ENCODE data around the gene FADS2. TPM values are rescaled to one million over a fixed set of nuclear protein-coding genes. Genes with fewer than 3 reads are reported as not detected.

The FADS2 gene
- total RNA-seq, 4 donors from 2014 or later = 130 to 455 (median 327) TPM

GRCh38 chr11:61904539-61905048, 76.5 kb downstream of the FADS2 start:
- Histone ChIP-seq H3K4me3 (no peak overlapping the region), H3K4me1 (peaks cover 13% of the 10 kb centered on the region), H3K27me3 (no peaks in the 10 kb centered on the region), H3K9me3 (no peaks in the 10 kb centered on the region), H3K27ac (no peak overlapping the region), H3K36me3 (peaks cover 49% of the 10 kb centered on the region)
- TF ChIP-seq CTCF (IDR thresholded peaks at IDR 0.05) = no peak
- TF ChIP-seq EP300 (IDR thresholded peaks at IDR 0.05) = no peak
- no peak for TF ChIP-seq POLR2AphosphoS5 (IDR thresholded peaks at IDR 0.05)
- no peak for TF ChIP-seq POLR2A (IDR thresholded peaks at IDR 0.05)
- WGBS = 63% methylated on average over 18 of the region's 19 CpGs
- DNase-seq (ENCODE audit: low spot score in 2 of 2) = no peak

GRCh38 chr11:61905067-61905696, 77.1 kb downstream of the FADS2 start:
- H3K9me3 ChIP-seq = no peaks in the 10 kb centered on the region
- peaks cover 48% of the 10 kb centered on the region for H3K36me3 ChIP-seq
- no peak for DNase-seq (ENCODE audit: low spot score in 2 of 2)
- TF ChIP-seq EP300 (IDR thresholded peaks at IDR 0.05) = no peak
- TF ChIP-seq CTCF (IDR thresholded peaks at IDR 0.05) = no peak
- TF ChIP-seq POLR2A (IDR thresholded peaks at IDR 0.05) = no peak
- TF ChIP-seq POLR2AphosphoS5 (IDR thresholded peaks at IDR 0.05) = no peak
- 94% methylated on average over 11 of the region's 13 CpGs for WGBS
- no peak overlapping the region for H3K27ac ChIP-seq
- H3K4me1 ChIP-seq = peaks cover 13% of the 10 kb centered on the region
- no peak overlapping the region for H3K4me3 ChIP-seq
- no peaks in the 10 kb centered on the region for H3K27me3 ChIP-seq

- Histone ChIP-seq H3K27me3 (no peaks in the 10 kb centered on the region), H3K27ac (no peak overlapping the region), H3K4me1 (peaks cover 18% of the 10 kb centered on the region), H3K36me3 (peaks cover 43% of the 10 kb centered on the region), H3K9me3 (no peaks in the 10 kb centered on the region), H3K4me3 (no peak overlapping the region)
- TF ChIP-seq POLR2AphosphoS5 (IDR thresholded peaks at IDR 0.05) = no peak
- no peak for TF ChIP-seq EP300 (IDR thresholded peaks at IDR 0.05)
- TF ChIP-seq POLR2A (IDR thresholded peaks at IDR 0.05) = no peak
- no peak for TF ChIP-seq CTCF (IDR thresholded peaks at IDR 0.05)
- 20% methylated on average over 1 of the region's 14 CpGs for WGBS
- no peak for DNase-seq (ENCODE audit: low spot score in 2 of 2)
Observed at GRCh38 chr11:61905801-61906521, 77.9 kb downstream of the FADS2 start.

- Histone ChIP-seq H3K9me3 (no peaks in the 10 kb centered on the region), H3K36me3 (peaks cover 38% of the 10 kb centered on the region), H3K27me3 (no peaks in the 10 kb centered on the region), H3K27ac (no peak overlapping the region), H3K4me1 (peaks cover 22% of the 10 kb centered on the region), H3K4me3 (no peak overlapping the region)
- WGBS = 80% methylated on average over 7 of the region's 14 CpGs
- DNase-seq (ENCODE audit: low spot score in 2 of 2) = no peak
- no peak for TF ChIP-seq CTCF (IDR thresholded peaks at IDR 0.05)
- TF ChIP-seq POLR2A (IDR thresholded peaks at IDR 0.05) = no peak
- no peak for TF ChIP-seq POLR2AphosphoS5 (IDR thresholded peaks at IDR 0.05)
- TF ChIP-seq EP300 (IDR thresholded peaks at IDR 0.05) = no peak
Observed at GRCh38 chr11:61906522-61906909, 78.4 kb downstream of the FADS2 start.

GRCh38 chr11:61907282-61907681, 79.2 kb downstream of the FADS2 start:
- no peaks in the 10 kb centered on the region for H3K9me3 ChIP-seq
- no peak for DNase-seq (ENCODE audit: low spot score in 2 of 2)
- H3K36me3 ChIP-seq = peaks cover 31% of the 10 kb centered on the region
- no peak overlapping the region for H3K27ac ChIP-seq
- TF ChIP-seq POLR2A (IDR thresholded peaks at IDR 0.05) = no peak
- no peak for TF ChIP-seq EP300 (IDR thresholded peaks at IDR 0.05)
- TF ChIP-seq CTCF (IDR thresholded peaks at IDR 0.05) = no peak
- no peak for TF ChIP-seq POLR2AphosphoS5 (IDR thresholded peaks at IDR 0.05)
- peaks cover 28% of the 10 kb centered on the region for H3K4me1 ChIP-seq
- no peaks in the 10 kb centered on the region for H3K27me3 ChIP-seq
- 92% methylated on average over 11 of the region's 19 CpGs for WGBS
- H3K4me3 ChIP-seq = no peak overlapping the region
